A673 (cell line): Measurements from ENCODE around the gene M6PR.

Experiments
- EZH2 ChIP-seq: fragments of 200-600 bp; sonication (generic); IDR thresholded peaks from 2 replicates; pipeline ENCODE4 v1.6.1; 2017; ENCODE audit warnings: borderline replicate concordance, low read depth, mild to moderate bottlenecking, mixed read lengths, antibody characterized with exemption, low read length; ENCODE audit not compliant: poor library complexity, severe bottlenecking
- TF ChIP-seq, protein P1 (sequence below): fragments of 300-800, 200-600 bp; sonication (generic); conservative IDR thresholded peaks from 2 replicates; pipeline ENCODE4 v1.5.1; 2017; ENCODE audit warnings: low read depth, mild to moderate bottlenecking, antibody characterized with exemption, low read length, moderate library complexity, mixed read lengths

DNA sequence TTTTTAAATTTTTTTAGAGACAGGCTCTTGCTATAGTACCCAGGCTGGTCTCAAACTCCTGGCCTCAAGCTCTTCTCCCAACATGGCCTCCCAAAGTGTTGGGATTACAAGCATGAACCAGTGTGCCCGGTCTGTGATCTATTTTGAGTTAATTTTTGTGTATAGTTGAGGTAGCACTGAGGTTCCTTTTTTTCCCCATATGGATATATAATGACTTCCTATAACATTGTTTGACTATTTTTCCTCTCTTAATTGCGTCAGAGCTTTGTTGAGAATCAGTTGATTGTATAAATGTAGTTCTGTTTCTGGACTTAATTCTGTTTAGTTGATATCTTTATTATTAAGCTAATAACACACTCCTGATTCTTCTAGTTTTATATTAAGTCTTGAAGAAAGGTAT is 8.6 kb upstream of the M6PR start:
- TF ChIP-seq, protein P1, sequence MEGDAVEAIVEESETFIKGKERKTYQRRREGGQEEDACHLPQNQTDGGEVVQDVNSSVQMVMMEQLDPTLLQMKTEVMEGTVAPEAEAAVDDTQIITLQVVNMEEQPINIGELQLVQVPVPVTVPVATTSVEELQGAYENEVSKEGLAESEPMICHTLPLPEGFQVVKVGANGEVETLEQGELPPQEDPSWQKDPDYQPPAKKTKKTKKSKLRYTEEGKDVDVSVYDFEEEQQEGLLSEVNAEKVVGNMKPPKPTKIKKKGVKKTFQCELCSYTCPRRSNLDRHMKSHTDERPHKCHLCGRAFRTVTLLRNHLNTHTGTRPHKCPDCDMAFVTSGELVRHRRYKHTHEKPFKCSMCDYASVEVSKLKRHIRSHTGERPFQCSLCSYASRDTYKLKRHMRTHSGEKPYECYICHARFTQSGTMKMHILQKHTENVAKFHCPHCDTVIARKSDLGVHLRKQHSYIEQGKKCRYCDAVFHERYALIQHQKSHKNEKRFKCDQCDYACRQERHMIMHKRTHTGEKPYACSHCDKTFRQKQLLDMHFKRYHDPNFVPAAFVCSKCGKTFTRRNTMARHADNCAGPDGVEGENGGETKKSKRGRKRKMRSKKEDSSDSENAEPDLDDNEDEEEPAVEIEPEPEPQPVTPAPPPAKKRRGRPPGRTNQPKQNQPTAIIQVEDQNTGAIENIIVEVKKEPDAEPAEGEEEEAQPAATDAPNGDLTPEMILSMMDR, result no peak
- TF ChIP-seq EZH2, result no peak
